SJSA1 (cell line): ENCODE results near the gene C2orf68. TPM values are rescaled to one million over a fixed set of nuclear protein-coding genes. Genes with fewer than 3 reads are reported as not detected.
"Not testable (repeated sequence)": the region's sequence is repeated elsewhere in the genome, so short reads cannot be mapped to it uniquely, and the experiment has no call there.

Experiments
- DNase-seq, 2 experiments: peaks; one replicate each; pipeline ENCODE4 v3.0.0-alpha.2; 2015 to 2020; ENCODE audit warnings: low spot score in 2 of 2, low read depth in 1 of 2
- H3K27ac ChIP-seq: fragments of 250-450 bp; sonication (Bioruptor Pico); 2 replicates; pipeline ENCODE4 v1.5.1; 2020; ENCODE audit warnings: mild to moderate bottlenecking, moderate library complexity
- H3K27me3 ChIP-seq: fragments of 250-450 bp; sonication (Bioruptor Pico); replicated peaks from 2 replicates; pipeline ENCODE4 v1.5.1; 2020; ENCODE audit warnings: mild to moderate bottlenecking, moderate library complexity
- H3K36me3 ChIP-seq: fragments of 250-450 bp; sonication (Bioruptor Pico); 2 replicates; pipeline ENCODE4 v1.5.1; 2020; ENCODE audit warnings: mild to moderate bottlenecking
- H3K4me1 ChIP-seq: fragments of 250-450 bp; sonication (Bioruptor Pico); replicated peaks from 2 replicates; pipeline ENCODE4 v1.6.1; 2021; ENCODE audit warnings: mild to moderate bottlenecking
- H3K4me3 ChIP-seq: fragments of 250-450 bp; sonication (Bioruptor Pico); 2 replicates; pipeline ENCODE4 v1.5.1; 2020; ENCODE audit warnings: mild to moderate bottlenecking
- H3K9me3 ChIP-seq: fragments of 250-450 bp; sonication (Bioruptor Pico); replicated peaks from 2 replicates; pipeline ENCODE4 v1.5.1; 2020; ENCODE audit warnings: mild to moderate bottlenecking
- total RNA-seq: library from RNA; depleted of rRNA; stranded (reverse); fragments of >200 nt; shearing (Covaris generic); gene quantifications from 2 replicates; pipeline ENCODE4 v1.2.3, GENCODE V29; 2014; rRNA removed

C2orf68 gene, protein sequence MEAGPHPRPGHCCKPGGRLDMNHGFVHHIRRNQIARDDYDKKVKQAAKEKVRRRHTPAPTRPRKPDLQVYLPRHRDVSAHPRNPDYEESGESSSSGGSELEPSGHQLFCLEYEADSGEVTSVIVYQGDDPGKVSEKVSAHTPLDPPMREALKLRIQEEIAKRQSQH
- total RNA-seq, result 12.2 and 16.0 TPM in 2 replicates

DNA sequence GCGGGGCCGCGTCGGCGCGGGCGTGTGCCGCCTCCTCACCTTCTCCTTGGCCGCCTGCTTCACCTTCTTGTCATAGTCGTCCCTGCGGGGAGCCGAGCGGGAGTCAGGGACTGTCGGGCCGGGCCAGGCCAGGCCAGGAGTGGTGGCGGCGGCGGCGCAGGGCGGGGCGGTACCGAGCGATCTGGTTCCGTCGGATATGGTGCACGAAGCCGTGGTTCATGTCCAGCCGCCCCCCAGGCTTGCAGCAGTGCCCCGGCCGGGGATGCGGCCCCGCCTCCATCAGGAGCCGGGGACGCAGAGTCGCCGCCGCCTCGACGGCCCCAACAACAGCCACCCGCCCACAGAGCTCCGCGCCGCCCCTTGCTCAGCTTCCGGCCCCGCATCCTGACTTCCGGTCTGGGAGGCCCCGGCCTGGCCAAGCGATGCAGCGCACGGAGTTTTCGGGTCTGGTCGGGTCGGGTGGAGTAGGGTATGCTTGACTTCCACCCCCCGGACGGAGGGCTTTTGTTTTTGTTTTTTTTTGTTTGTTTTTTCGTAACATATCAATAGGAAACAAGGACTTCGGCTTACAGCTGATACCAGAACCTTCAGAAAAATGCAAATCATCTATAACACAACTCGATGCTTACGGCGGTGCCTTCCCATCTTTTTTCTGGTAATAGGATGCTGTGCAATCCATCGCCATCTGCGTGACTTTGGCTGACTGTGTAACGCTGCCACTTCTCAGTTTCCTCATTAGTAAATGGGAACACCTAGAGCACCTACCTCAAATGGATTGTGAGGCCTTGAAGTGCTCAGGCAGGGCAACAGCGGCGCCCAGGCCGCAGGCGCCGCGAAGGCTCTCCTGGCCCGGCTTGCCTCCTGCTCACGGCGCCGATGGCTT, at the start of gene C2orf68:
C2orf68 (minus strand) TSS at position 362 of the 883 bp plus-strand sequence; CDS start at position 280, 82 bp downstream.
- DNase-seq, result peak; percentile 81 to 91
- Histone ChIP-seq H3K4me3 (peak within 1 kb of the TSS; percentile 90), H3K9me3 (no peaks in the 10 kb centered on the region; the same call in 1 of the 2 replicates)

DNA sequence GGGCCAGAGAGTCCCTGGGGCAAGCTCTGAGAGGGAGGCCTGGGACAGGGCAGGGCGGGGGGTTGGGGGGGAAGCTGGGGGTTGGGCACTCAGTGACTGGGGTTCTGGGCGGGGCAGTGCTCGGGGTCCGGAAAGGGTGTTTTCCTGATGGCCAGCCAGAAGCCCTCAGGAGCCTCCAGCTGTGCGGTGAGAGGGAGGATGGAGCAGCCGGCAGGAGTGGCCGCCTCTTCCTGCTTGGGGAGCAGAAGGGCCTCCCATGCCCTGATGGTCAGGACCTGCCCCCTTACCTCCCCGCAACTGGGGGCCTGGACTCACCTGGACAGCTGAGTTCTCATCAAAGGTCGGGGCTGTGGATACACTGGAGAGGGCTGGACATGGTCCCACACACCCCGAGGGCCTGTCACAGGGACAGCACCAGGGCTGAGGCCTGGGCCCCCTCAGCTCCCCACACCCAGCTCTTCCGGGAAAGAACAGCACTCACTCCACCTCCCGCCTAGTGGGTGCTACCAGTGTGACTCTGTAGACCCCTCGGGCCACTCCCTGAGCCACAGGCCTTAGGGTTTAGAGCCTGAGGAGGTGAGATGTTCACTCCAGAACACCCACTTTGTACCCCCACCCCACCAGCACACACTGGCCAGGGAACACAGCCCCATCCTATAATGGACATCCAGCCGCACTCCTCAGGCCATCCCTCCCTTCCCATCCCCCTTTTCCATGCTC, 49.4 kb upstream of the C2orf68 start:
- Histone ChIP-seq H3K27ac (no peak overlapping the region), H3K9me3 (no peaks in the 10 kb centered on the region), H3K4me1 (peaks cover 5% of the 10 kb centered on the region), H3K4me3 (no peak overlapping the region), H3K27me3 (no peaks in the 10 kb centered on the region), H3K36me3 (peaks cover 5% of the 10 kb centered on the region)
- DNase-seq, result no peak

More for the DNA sequence above, at the start of gene C2orf68:
- Histone ChIP-seq H3K4me1 (peaks cover 21% of the 10 kb centered on the region), H3K27ac (peak within 1 kb of the TSS; percentile 52), H3K27me3 (no peaks in the 10 kb centered on the region), H3K36me3 (peaks cover 40% of the 10 kb centered on the region)

DNA sequence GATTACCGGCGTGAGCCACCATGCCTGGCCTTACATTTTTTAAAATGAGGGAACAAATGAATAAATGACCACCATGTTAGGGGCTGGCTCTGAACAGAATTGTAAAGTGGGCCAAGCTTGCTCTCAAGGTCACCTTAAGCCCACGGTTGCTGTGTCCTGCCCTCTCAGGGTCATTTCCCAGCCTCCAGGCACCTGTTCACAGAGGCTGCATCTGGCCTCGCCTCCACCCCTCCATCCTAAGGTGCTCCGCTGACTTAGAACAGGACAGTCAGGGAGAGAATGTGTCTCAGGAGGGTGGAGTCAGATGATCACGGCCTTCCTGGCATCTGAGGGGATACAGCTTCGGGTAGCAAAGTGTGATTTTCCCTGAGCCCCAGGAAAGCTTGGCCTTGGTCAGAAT, 48.9 kb upstream of the C2orf68 start:
- peaks cover 11% of the 10 kb centered on the region for H3K36me3 ChIP-seq
- peaks cover 9% of the 10 kb centered on the region for H3K4me1 ChIP-seq
- no peaks in the 10 kb centered on the region for H3K9me3 ChIP-seq
- no peaks in the 10 kb centered on the region for H3K27me3 ChIP-seq
- no peak overlapping the region for H3K27ac ChIP-seq
- DNase-seq, result no peak
- no peak overlapping the region for H3K4me3 ChIP-seq

DNA sequence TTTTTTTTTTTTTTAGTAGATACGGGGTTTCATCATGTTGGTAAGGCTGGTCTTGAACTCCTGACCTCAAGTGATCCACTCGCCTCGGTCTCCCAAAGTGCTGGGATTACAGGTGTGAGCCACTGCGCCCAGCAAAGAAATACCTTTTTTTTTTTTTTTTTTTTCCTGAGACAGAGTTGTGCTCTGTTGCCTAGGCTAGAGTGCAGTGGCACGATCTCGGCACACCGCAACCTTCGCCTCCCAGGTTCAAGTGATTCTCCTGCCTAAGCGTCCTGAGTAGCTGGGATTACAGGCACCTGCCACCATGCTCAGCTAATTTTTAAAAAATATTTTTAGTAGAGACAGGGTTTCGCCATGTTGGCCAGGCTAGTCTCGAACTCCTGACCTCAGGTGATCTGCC, 48.4 kb upstream of the C2orf68 start:
- H3K4me1 ChIP-seq, DNase-seq, H3K4me3 ChIP-seq, H3K9me3 ChIP-seq, H3K27ac ChIP-seq, H3K27me3 ChIP-seq: not testable (repeated sequence)
- peaks cover 12% of the 10 kb centered on the region for H3K36me3 ChIP-seq

DNA sequence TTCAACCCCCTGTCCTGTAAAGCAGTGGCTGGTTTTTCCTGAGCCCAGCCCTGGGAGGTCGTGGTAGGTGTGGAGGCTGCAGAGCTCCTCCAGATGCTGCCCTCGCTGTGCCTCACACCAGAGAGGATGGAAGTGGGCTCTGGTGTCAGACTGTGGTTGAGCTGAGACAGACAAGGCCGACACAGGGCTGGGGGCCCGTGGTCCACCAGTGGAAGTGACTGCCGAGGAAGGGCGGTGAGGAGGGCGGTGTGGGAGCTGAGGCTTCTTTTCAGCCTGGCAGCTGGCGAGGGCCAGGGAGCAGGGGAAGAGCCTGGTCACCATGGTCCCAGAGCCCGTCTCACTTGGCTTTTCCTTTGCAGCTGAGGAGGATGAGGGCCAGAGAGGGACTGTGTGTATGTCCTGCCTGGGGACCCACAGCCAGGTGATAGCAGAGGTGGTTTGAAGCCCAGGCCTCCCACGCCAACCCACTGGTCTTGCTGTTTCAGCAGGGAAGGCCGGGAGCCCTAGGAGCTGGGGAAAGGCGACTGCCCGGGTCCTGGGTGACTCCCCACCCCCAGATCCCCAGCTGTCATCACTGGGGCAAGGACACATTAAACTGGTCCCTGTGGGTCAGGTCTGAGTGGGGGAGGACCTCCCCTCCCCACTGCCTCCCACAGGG, 47.6 kb upstream of the C2orf68 start:
- Histone ChIP-seq H3K4me3 (no peak overlapping the region), H3K9me3 (no peaks in the 10 kb centered on the region), H3K4me1 (peaks cover 9% of the 10 kb centered on the region), H3K27me3 (no peaks in the 10 kb centered on the region), H3K27ac (no peak overlapping the region), H3K36me3 (peaks cover 12% of the 10 kb centered on the region)
- no peak for DNase-seq

DNA sequence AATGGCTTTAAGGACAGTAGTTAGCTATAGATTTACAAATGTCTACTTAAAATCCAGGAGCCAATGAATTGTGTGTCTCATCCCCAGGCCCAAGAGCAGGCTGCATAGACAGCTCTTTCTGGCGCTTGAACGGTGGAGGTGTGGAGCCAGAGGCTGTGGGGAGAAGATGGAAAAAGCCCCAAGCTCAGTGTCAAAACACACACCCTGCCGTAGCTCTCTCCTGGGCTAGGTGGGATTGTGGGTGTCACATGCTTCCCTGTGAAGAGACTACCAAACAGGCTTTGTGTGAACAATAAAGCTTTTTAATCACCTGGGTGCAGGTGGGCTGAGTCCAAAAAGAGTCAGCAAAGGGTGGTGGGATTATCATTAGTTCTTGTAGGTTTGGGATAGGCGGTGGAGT, 45.5 kb upstream of the C2orf68 start:
- H3K4me3 ChIP-seq, H3K9me3 ChIP-seq, H3K27me3 ChIP-seq, H3K27ac ChIP-seq, H3K4me1 ChIP-seq, DNase-seq: not testable (repeated sequence)
- peaks cover 27% of the 10 kb centered on the region for H3K36me3 ChIP-seq

DNA sequence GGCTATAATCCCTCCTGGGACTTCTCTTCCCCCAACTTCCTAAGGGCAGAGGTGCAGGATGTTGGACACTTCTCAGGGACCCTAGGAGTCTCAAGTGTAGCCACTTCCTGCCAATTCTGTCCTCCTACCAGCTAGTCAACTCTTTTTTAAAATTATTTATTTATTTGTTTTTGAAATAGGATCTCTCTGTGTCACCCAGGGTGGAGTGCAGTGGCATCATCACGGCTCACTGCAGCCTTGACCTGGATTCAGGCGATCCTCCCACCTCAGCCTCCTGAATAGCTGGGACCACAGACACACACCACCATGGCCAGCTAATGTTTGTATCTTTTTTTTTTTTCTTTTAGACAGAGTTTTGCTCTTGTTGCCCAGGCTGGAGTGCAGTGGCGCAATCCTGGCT, 44.6 kb upstream of the C2orf68 start:
- DNase-seq, result no peak
- Histone ChIP-seq H3K4me1 (peaks cover 4% of the 10 kb centered on the region; the same call in 1 of the 2 replicates), H3K27ac (no peak overlapping the region), H3K36me3 (peaks cover 36% of the 10 kb centered on the region), H3K9me3 (no peaks in the 10 kb centered on the region), H3K4me3 (no peak overlapping the region), H3K27me3 (no peaks in the 10 kb centered on the region)

DNA sequence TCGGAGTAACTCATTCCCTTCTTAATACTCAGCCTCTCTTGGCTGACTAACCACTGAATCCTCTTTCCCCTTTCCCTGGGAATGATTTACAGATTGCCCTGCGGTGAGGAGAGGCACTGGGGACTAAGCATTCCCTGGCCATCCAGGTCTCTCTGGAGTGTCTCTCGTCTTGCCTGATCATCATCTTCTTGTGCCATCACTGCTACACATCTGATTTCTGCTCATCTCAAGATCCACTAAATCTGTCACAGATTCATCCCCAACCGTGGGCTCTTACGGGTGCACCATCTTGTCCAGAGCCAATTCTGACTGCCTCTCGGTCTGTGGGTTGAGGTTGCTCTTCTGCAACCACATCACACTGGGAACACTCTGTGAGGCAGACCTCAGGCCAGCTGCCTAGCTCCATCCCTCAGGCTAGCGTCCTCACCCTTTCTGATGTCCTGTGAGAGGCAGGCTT, 44.1 kb upstream of the C2orf68 start:
- Histone ChIP-seq H3K4me3 (no peak overlapping the region), H3K27me3 (no peaks in the 10 kb centered on the region), H3K36me3 (peaks cover 41% of the 10 kb centered on the region), H3K4me1 (peaks cover 4% of the 10 kb centered on the region; the same call in 1 of the 2 replicates), H3K27ac (no peak overlapping the region), H3K9me3 (no peaks in the 10 kb centered on the region)
- no peak for DNase-seq

DNA sequence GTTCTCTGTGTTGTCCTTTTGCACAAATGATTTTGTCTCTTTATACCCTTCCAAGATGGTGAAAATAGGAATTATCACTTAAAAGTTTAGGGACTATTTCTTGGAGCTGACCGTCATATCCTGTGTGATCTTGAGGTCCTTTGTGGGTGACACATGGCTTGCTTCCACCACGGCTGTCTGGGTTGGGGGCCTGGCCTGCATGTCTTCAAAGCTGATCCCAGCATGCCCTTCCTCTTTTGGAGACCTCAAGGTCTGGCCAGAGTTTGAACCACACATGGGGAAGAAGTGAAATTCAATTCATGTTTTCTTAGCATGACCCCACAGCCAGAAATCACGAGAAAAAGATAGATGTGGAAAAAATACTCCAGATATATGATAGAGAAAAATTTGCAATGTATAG, 42.1 kb upstream of the C2orf68 start:
- H3K36me3 ChIP-seq, result peaks cover 54% of the 10 kb centered on the region
- no peak for DNase-seq
- peaks cover 18% of the 10 kb centered on the region for H3K4me1 ChIP-seq
- no peak overlapping the region for H3K27ac ChIP-seq
- no peak overlapping the region for H3K4me3 ChIP-seq
- no peaks in the 10 kb centered on the region for H3K27me3 ChIP-seq
- no peaks in the 10 kb centered on the region for H3K9me3 ChIP-seq

DNA sequence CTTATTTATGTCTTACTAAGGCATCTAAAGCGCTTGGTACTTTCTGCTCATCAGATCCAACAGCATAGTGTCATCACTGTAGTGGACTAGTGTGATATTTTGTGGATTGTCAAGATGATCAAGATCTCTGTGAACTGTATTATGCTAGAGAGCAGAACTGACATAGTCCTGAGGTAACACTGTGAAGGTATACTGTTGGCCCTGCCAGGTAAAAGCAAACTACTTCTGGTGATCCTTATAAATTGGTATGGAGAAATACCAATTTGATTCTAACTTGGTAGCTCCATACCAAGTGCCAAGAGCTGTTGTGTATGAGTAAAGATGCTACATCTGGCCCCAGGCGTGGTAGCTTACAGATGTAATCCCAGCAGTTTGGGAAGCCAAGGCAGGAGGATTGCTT, 40.2 kb upstream of the C2orf68 start:
- H3K4me3 ChIP-seq, result no peak overlapping the region
- peaks cover 74% of the 10 kb centered on the region for H3K36me3 ChIP-seq
- H3K27me3 ChIP-seq, result no peaks in the 10 kb centered on the region
- no peak for DNase-seq
- peaks cover 25% of the 10 kb centered on the region for H3K4me1 ChIP-seq
- H3K9me3 ChIP-seq, result no peaks in the 10 kb centered on the region
- H3K27ac ChIP-seq, result no peak overlapping the region

DNA sequence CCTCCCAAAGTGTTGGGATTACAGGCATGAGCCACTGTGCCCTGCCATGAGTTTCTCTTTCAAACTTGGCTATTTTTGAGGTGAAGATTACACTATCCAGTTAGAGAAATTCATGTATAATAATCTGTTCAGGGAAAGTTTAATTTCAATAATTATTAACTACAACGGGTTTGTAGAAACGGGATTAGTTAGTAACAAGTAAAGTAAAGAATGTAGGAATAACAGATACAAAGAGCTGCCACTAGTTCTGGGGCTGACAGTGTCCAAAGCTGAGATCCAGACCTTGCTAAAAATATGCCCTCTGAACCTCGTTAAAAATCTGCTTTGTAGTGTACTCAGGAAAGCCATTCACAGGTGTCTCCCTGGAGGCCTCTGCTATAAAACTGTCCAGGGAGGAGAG, 39.2 kb upstream of the C2orf68 start:
- no peaks in the 10 kb centered on the region for H3K27me3 ChIP-seq
- H3K9me3 ChIP-seq, result no peaks in the 10 kb centered on the region
- peaks cover 23% of the 10 kb centered on the region for H3K4me1 ChIP-seq
- no peak for DNase-seq
- no peak overlapping the region for H3K27ac ChIP-seq
- no peak overlapping the region for H3K4me3 ChIP-seq
- peaks cover 80% of the 10 kb centered on the region for H3K36me3 ChIP-seq

DNA sequence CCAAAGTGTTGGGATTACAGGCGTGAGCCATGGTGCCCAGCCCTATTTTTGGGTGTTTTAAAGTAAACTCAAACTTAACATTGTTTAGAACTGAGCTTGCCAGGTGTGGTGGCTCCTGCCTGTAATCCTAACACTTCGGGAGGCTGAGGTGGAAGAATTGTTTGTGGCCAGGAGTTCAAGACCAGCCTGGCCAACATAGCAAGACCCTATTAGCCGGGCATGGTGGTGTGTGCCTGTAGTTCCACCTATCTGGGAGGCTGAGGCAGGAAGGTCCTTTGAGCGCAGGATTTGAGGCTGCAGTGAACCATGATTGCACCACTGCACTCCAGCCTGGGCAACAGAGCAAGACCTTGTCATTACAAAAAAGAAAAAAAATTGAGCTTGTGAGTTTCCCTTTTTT, 38.6 kb upstream of the C2orf68 start:
- no peak overlapping the region; the same call in 1 of the 2 replicates for H3K27ac ChIP-seq
- no peaks in the 10 kb centered on the region for H3K9me3 ChIP-seq
- H3K27me3 ChIP-seq, result no peaks in the 10 kb centered on the region
- no peak for DNase-seq
- H3K4me1 ChIP-seq, result peaks cover 21% of the 10 kb centered on the region
- H3K4me3 ChIP-seq, result no peak overlapping the region
- H3K36me3 ChIP-seq, result peaks cover 82% of the 10 kb centered on the region
